K562 (cell line): ENCODE results near the gene MYOM3. TPM values are rescaled to one million over a fixed set of nuclear protein-coding genes. Genes with fewer than 3 reads are reported as not detected.

ENCODE experiments used
- CEBPB ChIP-seq: fragments of 450-650 bp; IDR thresholded peaks from 2 replicates; pipeline ENCODE4 v1.6.1; 2016; ENCODE audit warnings: missing genetic modification characterization, missing compliant biosample characterization
- E2F6 ChIP-seq, 2 experiments: IDR thresholded peaks; 2 replicates each; pipeline ENCODE4 v1.6.1; 2011; ENCODE audit warnings: borderline replicate concordance in 1 of 2, control low read depth in 1 of 2, low read depth in 1 of 2, low read length in 1 of 2, mild to moderate bottlenecking in 1 of 2, mixed read lengths in 1 of 2, moderate library complexity in 1 of 2; ENCODE audit not compliant: insufficient read depth in 1 of 2, insufficient read length in 1 of 2, poor library complexity in 1 of 2, severe bottlenecking in 1 of 2; ENCODE audit errors: extremely low read depth in 1 of 2
- EGR1 ChIP-seq: fragments of 450-650 bp; conservative IDR thresholded peaks from 2 replicates; pipeline ENCODE4 v1.6.1; 2017; ENCODE audit warnings: mild to moderate bottlenecking
- ELF4 ChIP-seq: fragments of 450-650 bp; formaldehyde crosslinking; IDR thresholded peaks from 2 replicates; pipeline ENCODE4 v1.4.0; 2022; ENCODE audit warnings: missing genetic modification characterization
- ETV1 ChIP-seq: fragments of 450-650 bp; conservative IDR thresholded peaks from 2 replicates; pipeline ENCODE4 v1.6.1; 2016; ENCODE audit warnings: missing genetic modification characterization, control low read depth, low read depth, missing compliant biosample characterization
- GABPA ChIP-seq: fragments of 200-800 bp; sonication (Bioruptor generic); conservative IDR thresholded peaks from 2 replicates; pipeline ENCODE4 v1.6.1; 2016; ENCODE audit warnings: low read depth, missing genetic modification characterization, missing compliant biosample characterization
- GTF2E2 ChIP-seq: fragments of 200-800 bp; sonication (Bioruptor generic); IDR thresholded peaks from 2 replicates; pipeline ENCODE4 v1.6.1; 2016; ENCODE audit warnings: missing genetic modification characterization, missing compliant biosample characterization
- L3MBTL2 ChIP-seq: fragments of 450-650 bp; IDR thresholded peaks from 2 replicates; pipeline ENCODE4 v1.6.1; 2016; ENCODE audit warnings: mild to moderate bottlenecking, moderate library complexity
- SPI1 ChIP-seq: IDR thresholded peaks from 2 replicates; pipeline ENCODE4 v1.6.1; 2011; ENCODE audit warnings: low read depth, low read length, control low read depth, borderline replicate concordance
- TAF9B ChIP-seq: fragments of 450-650 bp; IDR thresholded peaks from 2 replicates; pipeline ENCODE4 v1.6.1; 2018; ENCODE audit warnings: mild to moderate bottlenecking; ENCODE audit not compliant: partially characterized antibody
- ZFP36 ChIP-seq: fragments of 150-350 bp; IDR thresholded peaks from 2 replicates; pipeline ENCODE4 v1.6.1; 2018; ENCODE audit warnings: low read length, low read depth; ENCODE audit not compliant: partially characterized antibody
- ZFP91 ChIP-seq: sonication (generic); formaldehyde crosslinking; IDR thresholded peaks from 2 replicates; pipeline ENCODE4 v1.8.0; 2022; ENCODE audit warnings: mild to moderate bottlenecking, missing genetic modification reagents
- ZNF639 ChIP-seq, 2 experiments: fragments of 200-800 bp in 1 of 2; sonication (Bioruptor generic) in 1 of 2; sonication (generic) in 1 of 2; formaldehyde crosslinking in 1 of 2; IDR thresholded peaks in 1 of 2; conservative IDR thresholded peaks in 1 of 2; 2 replicates each; pipeline versions ENCODE4 v1.5.0 to v1.6.1; 2016 to 2020; ENCODE audit warnings: missing compliant biosample characterization in 1 of 2, missing genetic modification characterization in 1 of 2, missing genetic modification reagents in 1 of 2
- ZNF644 ChIP-seq: fragments of 200-800 bp; sonication (Bioruptor generic); IDR thresholded peaks from 2 replicates; pipeline ENCODE4 v1.6.1; 2016; ENCODE audit warnings: low read depth, missing genetic modification characterization, missing compliant biosample characterization
- polyA plus RNA-seq, 8 experiments: library from polyadenylated mRNA; depleted of rRNA in 4 of 8; stranded (reverse) in 5 of 8; unstranded in 3 of 8; fragments of >200 nt; fragmentation: Nextera tagmentation in 2 of 8; fragmentation: Illumina TruSeq in 1 of 8; extraction: Ambion mirVana in 2 of 8; extraction: Trizol in 1 of 8; gene quantifications; 2 replicates each; pipeline versions ENCODE4 v1.2.1 to v1.2.3, GENCODE V29; 2011 to 2014; ENCODE audit warnings: inconsistent platforms in 1 of 8, missing spikeins in 1 of 8
- total RNA-seq, 7 experiments: library from RNA; depleted of rRNA in 6 of 7; stranded (reverse); fragments of >200 nt in 6 of 7; fragmentation: Illumina TruSeq in 2 of 7; extraction: Trizol in 2 of 7; gene quantifications; 2 replicates each; pipeline versions ENCODE4 v1.2.1 to v1.2.3, GENCODE V29; 2011 to 2021; ENCODE audit warnings: low replicate concordance in 1 of 7
- TF ChIP-seq, protein P1 (sequence below): sonication (generic); IDR thresholded peaks from 2 replicates; pipeline ENCODE4 v1.6.1; 2016
- TF ChIP-seq, protein P2 (sequence below): fragments of 250-450 bp; sonication (Bioruptor Pico); IDR thresholded peaks from 2 replicates; pipeline ENCODE4 v1.8.0; 2022; ENCODE audit warnings: moderate library complexity, mild to moderate bottlenecking, inconsistent platforms

MYOM3 gene
- total and polyA plus RNA-seq, 9 of the 15 experiments (the other 6 are each of a cell fraction or from before 2014, with no cell fraction given), result 0.01 TPM; not detected in 8

DNA sequence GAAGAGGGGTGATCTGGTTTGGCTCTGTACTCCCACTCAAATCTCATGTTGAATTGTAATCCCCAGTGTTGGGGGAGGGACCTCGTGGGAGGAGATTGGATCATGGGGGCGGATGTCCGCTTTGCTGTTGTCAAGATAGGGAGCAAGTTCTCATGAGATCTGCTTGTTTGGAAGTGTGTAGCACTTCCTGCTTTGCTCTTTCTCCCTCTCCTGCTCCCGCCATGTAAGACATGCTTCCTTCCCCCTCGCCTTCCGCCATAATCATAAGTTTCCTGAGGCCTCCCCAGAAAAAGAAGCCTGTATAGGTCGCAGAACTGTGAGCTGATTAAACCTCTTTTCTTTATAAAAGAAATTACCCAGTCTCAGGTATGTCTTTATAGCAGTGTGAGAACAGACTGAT, 27.9 kb downstream of the MYOM3 start (continued):
- TF ChIP-seq GABPA (tag) (peak; percentile 82), ETV1 (peak; percentile 67), SPI1 (peak; percentile 30; the same call in 1 of the 2 replicates), GTF2E2 (tag) (0 out of 2 replicates have a peak, but pooled peaks have one; percentile 27), ELF4 (CRISPR knock-in tag) (peak; percentile 85), ZNF644 (tag) (peak; percentile 69), EGR1 (peak; percentile 55), ZFP36 (peak; percentile 8), CEBPB (tag) (no peak), TAF9B (no peak), ZFP91 (no peak), E2F6 (IDR thresholded peaks at IDR 0.05; ENCODE audit: borderline replicate concordance in 1 of 2, extremely low read depth in 1 of 2, insufficient read depth in 1 of 2, insufficient read length in 1 of 2, low read depth in 1 of 2, low read length in 1 of 2, poor library complexity in 1 of 2, severe bottlenecking in 1 of 2) (peak in 1 of 2 experiments; percentile 28), L3MBTL2 (peak; percentile 75; the same call in 1 of the 2 replicates), ZNF639 (CRISPR knock-in tag; conservative IDR thresholded peaks at IDR 0.05 in 1 of 2, IDR thresholded peaks at IDR 0.05 in 1 of 2) (0 out of 4 replicates have a peak, but pooled peaks of 1 of the 2 experiments have one; percentile 32)
- TF ChIP-seq, protein P1, sequence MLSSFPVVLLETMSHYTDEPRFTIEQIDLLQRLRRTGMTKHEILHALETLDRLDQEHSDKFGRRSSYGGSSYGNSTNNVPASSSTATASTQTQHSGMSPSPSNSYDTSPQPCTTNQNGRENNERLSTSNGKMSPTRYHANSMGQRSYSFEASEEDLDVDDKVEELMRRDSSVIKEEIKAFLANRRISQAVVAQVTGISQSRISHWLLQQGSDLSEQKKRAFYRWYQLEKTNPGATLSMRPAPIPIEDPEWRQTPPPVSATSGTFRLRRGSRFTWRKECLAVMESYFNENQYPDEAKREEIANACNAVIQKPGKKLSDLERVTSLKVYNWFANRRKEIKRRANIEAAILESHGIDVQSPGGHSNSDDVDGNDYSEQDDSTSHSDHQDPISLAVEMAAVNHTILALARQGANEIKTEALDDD, result no peak
- TF ChIP-seq, protein P2, sequence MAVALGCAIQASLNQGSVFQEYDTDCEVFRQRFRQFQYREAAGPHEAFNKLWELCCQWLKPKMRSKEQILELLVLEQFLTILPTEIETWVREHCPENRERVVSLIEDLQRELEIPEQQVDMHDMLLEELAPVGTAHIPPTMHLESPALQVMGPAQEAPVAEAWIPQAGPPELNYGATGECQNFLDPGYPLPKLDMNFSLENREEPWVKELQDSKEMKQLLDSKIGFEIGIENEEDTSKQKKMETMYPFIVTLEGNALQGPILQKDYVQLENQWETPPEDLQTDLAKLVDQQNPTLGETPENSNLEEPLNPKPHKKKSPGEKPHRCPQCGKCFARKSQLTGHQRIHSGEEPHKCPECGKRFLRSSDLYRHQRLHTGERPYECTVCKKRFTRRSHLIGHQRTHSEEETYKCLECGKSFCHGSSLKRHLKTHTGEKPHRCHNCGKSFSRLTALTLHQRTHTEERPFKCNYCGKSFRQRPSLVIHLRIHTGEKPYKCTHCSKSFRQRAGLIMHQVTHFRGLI (CRISPR knock-in tag), result 0 out of 2 replicates have a peak, but pooled peaks have one; percentile 33
